Caco-2 (cell line): ENCODE results near the gene CD82. TPM values are rescaled to one million over a fixed set of nuclear protein-coding genes. Genes with fewer than 3 reads are reported as not detected.
A peak's percentile ranks its signal among the peaks of the same experiment; 100 is the strongest.
"Not testable (repeated sequence)": the region's sequence is repeated elsewhere in the genome, so short reads cannot be mapped to it uniquely, and the experiment has no call there.

Experiments used
- BruUV-seq: library from RNA; stranded (reverse); fragments of 400-500 nt; replicated peaks from 2 replicates; lab custom pipeline; 2021; lab: Mats Ljungman, UMichigan
- CTCF ChIA-PET: fragments of 300-600 bp; sonication (Branson Sonifier 250); formaldehyde crosslinking; loops from one replicate; lab custom pipeline; 2022; ENCODE audit warnings: antibody characterized with exemption; lab: Charles Lee
- POLR2A ChIA-PET: fragments of 300-600 bp; sonication (Branson Sonifier 250); formaldehyde crosslinking; loops from one replicate; lab custom pipeline; 2022; ENCODE audit warnings: antibody characterized with exemption; lab: Charles Lee
- DNase-seq, 2 experiments: peaks; one replicate each; pipeline versions ENCODE4 v3.0.0 to v3.0.0-alpha.2; 2020 to 2022
- H3K27me3 ChIP-seq: replicated peaks from 2 replicates; pipeline ENCODE4 v1.6.0; 2011; ENCODE audit warnings: low read length; ENCODE audit not compliant: control insufficient read depth, insufficient read depth
- H3K36me3 ChIP-seq: 2 replicates; pipeline ENCODE4 v1.5.1; 2011; ENCODE audit warnings: low read length; ENCODE audit not compliant: control insufficient read depth, insufficient read depth
- H3K4me1 ChIP-seq: fragments of 250-450 bp; sonication (Bioruptor Pico); 2 replicates; pipeline ENCODE4 v1.5.1; 2020; ENCODE audit warnings: mild to moderate bottlenecking
- H3K4me3 ChIP-seq: 2 replicates; pipeline ENCODE4 v1.5.1; 2011; ENCODE audit warnings: low read depth, mild to moderate bottlenecking, control low read depth, low read length
- H3K9me3 ChIP-seq: fragments of 250-450 bp; sonication (Bioruptor Pico); 2 replicates; pipeline ENCODE4 v1.5.1; 2020; ENCODE audit warnings: mild to moderate bottlenecking, moderate library complexity
- H3K27ac Mint-ChIP-seq: one replicate; pipeline ENCODE4 v1.8.0; 2022; ENCODE audit warnings: mixed read lengths; ENCODE audit not compliant: unreplicated experiment
- H3K27me3 Mint-ChIP-seq: one replicate; pipeline ENCODE4 v1.8.0; 2022; ENCODE audit warnings: mixed read lengths; ENCODE audit not compliant: insufficient read depth, unreplicated experiment
- H3K36me3 Mint-ChIP-seq: one replicate; pipeline ENCODE4 v1.8.0; 2022; ENCODE audit warnings: mild to moderate bottlenecking, mixed read lengths; ENCODE audit not compliant: insufficient read depth, unreplicated experiment
- H3K4me1 Mint-ChIP-seq: one replicate; pipeline ENCODE4 v1.8.0; 2022; ENCODE audit warnings: low read depth, mixed read lengths; ENCODE audit not compliant: unreplicated experiment
- H3K4me3 Mint-ChIP-seq: one replicate; pipeline ENCODE4 v1.8.0; 2022; ENCODE audit warnings: mild to moderate bottlenecking, moderate library complexity, mixed read lengths; ENCODE audit not compliant: unreplicated experiment
- H3K9me3 Mint-ChIP-seq: one replicate; pipeline ENCODE4 v1.8.0; 2022; ENCODE audit warnings: mixed read lengths; ENCODE audit not compliant: unreplicated experiment
- CTCF ChIP-seq, 2 experiments: fragments of 200-600 bp in 1 of 2; IDR thresholded peaks; 1 replicate in 1 of 2; 2 replicates in 1 of 2; pipeline versions ENCODE4 v1.5.1 to v1.8.0; 2011 to 2022; ENCODE audit warnings: antibody characterized with exemption in 1 of 2, control low read depth in 1 of 2, inconsistent platforms in 1 of 2, low read depth in 1 of 2, low read length in 1 of 2, mild to moderate bottlenecking in 1 of 2, moderate library complexity in 1 of 2; ENCODE audit not compliant: insufficient read depth in 1 of 2, severe bottlenecking in 1 of 2, unreplicated experiment in 1 of 2
- intact Hi-C: fragments of 100-400 bp; cut with micrococcal nuclease; formaldehyde crosslinking; loops from one replicate; pipeline ENCODE4 v1.10.0; 2022; ENCODE audit not compliant: unreplicated experiment
- total RNA-seq: library from RNA; stranded (reverse); gene quantifications from 2 replicates; pipeline ENCODE4 v1.2.3, GENCODE V29; 2022

The CD82 gene
- total RNA-seq, 1 experiment from 2014 or later: 4.3 TPM

DNA sequence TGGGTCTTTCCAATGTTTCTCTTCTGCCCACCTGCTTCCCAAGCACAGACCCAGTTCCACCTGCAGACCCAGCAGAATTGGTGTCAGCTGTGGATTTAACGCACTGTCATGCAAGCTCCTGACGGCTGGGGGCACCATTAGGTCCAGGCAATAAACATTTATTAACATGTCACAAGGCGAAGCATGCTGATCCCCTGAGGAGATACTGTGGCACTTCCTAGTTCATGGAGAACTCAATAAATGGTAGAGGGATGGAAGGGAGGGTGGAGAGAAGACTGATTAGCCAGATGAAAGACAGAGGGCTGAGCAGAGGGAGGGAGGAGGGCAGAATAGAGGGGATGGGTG is 93.0 kb downstream of the CD82 start:
- H3K27ac Mint-ChIP-seq: no peak overlapping the region

DNA sequence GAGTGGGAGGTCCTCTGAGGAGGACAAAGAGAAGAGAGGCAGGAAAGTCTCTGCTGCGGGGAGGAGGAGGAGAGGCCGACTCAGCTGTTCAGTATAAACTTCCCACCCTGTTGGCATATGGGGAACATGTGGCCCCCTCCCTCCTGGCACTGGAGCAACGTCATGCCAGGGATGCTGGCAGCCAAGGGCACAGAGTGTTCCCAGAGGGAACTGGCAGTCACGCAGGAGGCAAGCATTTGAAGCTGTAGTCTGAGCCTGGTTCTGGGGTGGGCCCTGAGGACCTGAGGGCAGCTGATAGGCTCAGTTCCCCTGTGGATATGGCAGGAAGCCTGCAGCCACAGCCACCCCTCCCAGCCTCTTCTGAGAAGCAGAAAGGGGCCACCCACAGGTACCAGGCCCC is 94.2 kb downstream of the CD82 start:
- Mint-ChIP-seq H3K9me3 (no peaks in the 10 kb centered on the region), H3K36me3 (no peaks in the 10 kb centered on the region), H3K4me1 (no peaks in the 10 kb centered on the region), H3K27me3 (peaks cover 15% of the 10 kb centered on the region), H3K4me3 (no peak overlapping the region), H3K27ac (no peak overlapping the region)
- Histone ChIP-seq H3K36me3 (no peaks in the 10 kb centered on the region), H3K4me3 (no peak overlapping the region), H3K27me3 (no peaks in the 10 kb centered on the region), H3K9me3 (no peaks in the 10 kb centered on the region), H3K4me1 (no peaks in the 10 kb centered on the region)
- no peak for TF ChIP-seq CTCF (IDR thresholded peaks at IDR 0.05; ENCODE audit: insufficient read depth in 1 of 2, low read depth in 1 of 2, low read length in 1 of 2, severe bottlenecking in 1 of 2, unreplicated experiment in 1 of 2)
- BruUV-seq: no TSS peak
- intact Hi-C loops: no loop called here
- ChIA-PET POLR2A (no interaction called here), CTCF (no interaction called here)
- DNase-seq: no peak

More for the DNA sequence above, 93.0 kb downstream of the CD82 start:
- H3K27me3 Mint-ChIP-seq: peaks cover 15% of the 10 kb centered on the region
- H3K36me3 Mint-ChIP-seq: no peaks in the 10 kb centered on the region
- POLR2A ChIA-PET: no interaction called here
- H3K4me3 ChIP-seq: no peak overlapping the region
- peak in 1 of 2 experiments; percentile 47 for TF ChIP-seq CTCF (IDR thresholded peaks at IDR 0.05; ENCODE audit: insufficient read depth in 1 of 2, low read depth in 1 of 2, low read length in 1 of 2, severe bottlenecking in 1 of 2, unreplicated experiment in 1 of 2)
- CTCF ChIA-PET: interaction anchor here (0.7 to 0.9 kb wide), 2 partner anchors 236 to 253 kb away, joined by 3 to 5 read pairs; no protein-coding TSS in a partner anchor
- no peak overlapping the region for H3K4me3 Mint-ChIP-seq
- H3K4me1 Mint-ChIP-seq: no peaks in the 10 kb centered on the region
- intact Hi-C loops: no loop called here
- no peaks in the 10 kb centered on the region for H3K4me1 ChIP-seq
- peak in 1 of 2 experiments; percentile 21 for DNase-seq
- BruUV-seq: no TSS peak
- no peaks in the 10 kb centered on the region for H3K9me3 ChIP-seq
- no peaks in the 10 kb centered on the region for H3K9me3 Mint-ChIP-seq
- no peaks in the 10 kb centered on the region for H3K27me3 ChIP-seq
- H3K36me3 ChIP-seq: no peaks in the 10 kb centered on the region

GRCh38 chr11:44660535-44660934 is 95.1 kb downstream of the CD82 start:
- H3K9me3 Mint-ChIP-seq, intact Hi-C loops, POLR2A ChIA-PET, BruUV-seq, H3K36me3 Mint-ChIP-seq, H3K4me3 ChIP-seq, H3K9me3 ChIP-seq, H3K4me3 Mint-ChIP-seq, H3K36me3 ChIP-seq, H3K4me1 Mint-ChIP-seq, H3K4me1 ChIP-seq, H3K27ac Mint-ChIP-seq, H3K27me3 ChIP-seq, CTCF ChIA-PET, DNase-seq: not testable (repeated sequence)
- H3K27me3 Mint-ChIP-seq: peaks cover 15% of the 10 kb centered on the region

GRCh38 chr11:44661311-44661717 is 95.9 kb downstream of the CD82 start:
- POLR2A ChIA-PET: no interaction called here
- no peaks in the 10 kb centered on the region for H3K9me3 Mint-ChIP-seq

More at GRCh38 chr11:44661311-44661717, 95.9 kb downstream of the CD82 start:
- Histone ChIP-seq H3K27me3 (no peaks in the 10 kb centered on the region), H3K9me3 (no peaks in the 10 kb centered on the region), H3K36me3 (no peaks in the 10 kb centered on the region), H3K4me3 (no peak overlapping the region), H3K4me1 (no peaks in the 10 kb centered on the region)
- intact Hi-C loops: no loop called here
- DNase-seq: no peak
- H3K36me3 Mint-ChIP-seq: no peaks in the 10 kb centered on the region
- no peak overlapping the region for H3K27ac Mint-ChIP-seq
- CTCF ChIA-PET: no interaction called here
- no TSS peak for BruUV-seq
- no peak for TF ChIP-seq CTCF (IDR thresholded peaks at IDR 0.05; ENCODE audit: insufficient read depth in 1 of 2, low read depth in 1 of 2, low read length in 1 of 2, severe bottlenecking in 1 of 2, unreplicated experiment in 1 of 2)
- no peaks in the 10 kb centered on the region for H3K4me1 Mint-ChIP-seq
- peaks cover 14% of the 10 kb centered on the region for H3K27me3 Mint-ChIP-seq
- no peak overlapping the region for H3K4me3 Mint-ChIP-seq
